Measurements from ENCODE around the gene KCNQ1OT1.

DNA sequence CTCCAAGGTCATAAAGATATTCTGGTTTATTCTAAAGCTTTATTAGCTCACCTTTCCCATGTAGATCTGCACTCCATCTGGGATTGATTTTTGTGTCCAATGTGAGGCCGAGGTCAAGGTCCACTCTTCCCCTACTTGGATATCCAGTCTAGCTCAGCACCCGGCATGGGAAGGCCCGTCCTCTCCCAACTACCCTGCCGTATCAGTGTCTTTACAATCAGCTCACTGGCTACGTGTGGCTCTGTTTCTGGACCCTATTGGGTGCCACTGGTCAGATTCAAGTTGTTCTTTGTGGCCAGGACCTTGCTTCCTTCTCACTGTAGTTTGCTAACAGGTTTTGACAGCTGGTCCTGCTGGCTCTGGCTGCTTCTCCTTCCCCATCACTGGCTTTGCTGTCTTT lies 30.9 kb downstream of the KCNQ1OT1 start:
- TF ChIP-seq FOXJ3 (CRISPR knock-in tag; IDR thresholded peaks at IDR 0.05; ENCODE audit: borderline replicate concordance) (no peak), NR1H2 (CRISPR knock-in tag; IDR thresholded peaks at IDR 0.05) (no peak), ETV6 (CRISPR knock-in tag; IDR thresholded peaks at IDR 0.05) (no peak), TEAD1 (CRISPR knock-in tag; IDR thresholded peaks at IDR 0.05) (no peak), IRF2 (CRISPR knock-in tag; IDR thresholded peaks at IDR 0.05; ENCODE audit: borderline replicate concordance, low read depth) (no peak), ZNF138 (CRISPR knock-in tag; conservative IDR thresholded peaks at IDR 0.05) (no peak), ZNF317 (CRISPR knock-in tag; IDR thresholded peaks at IDR 0.05; ENCODE audit: borderline replicate concordance, low read depth) (no peak), JUN (CRISPR knock-in tag; IDR thresholded peaks at IDR 0.05) (no peak)
- TF ChIP-seq, protein P1, sequence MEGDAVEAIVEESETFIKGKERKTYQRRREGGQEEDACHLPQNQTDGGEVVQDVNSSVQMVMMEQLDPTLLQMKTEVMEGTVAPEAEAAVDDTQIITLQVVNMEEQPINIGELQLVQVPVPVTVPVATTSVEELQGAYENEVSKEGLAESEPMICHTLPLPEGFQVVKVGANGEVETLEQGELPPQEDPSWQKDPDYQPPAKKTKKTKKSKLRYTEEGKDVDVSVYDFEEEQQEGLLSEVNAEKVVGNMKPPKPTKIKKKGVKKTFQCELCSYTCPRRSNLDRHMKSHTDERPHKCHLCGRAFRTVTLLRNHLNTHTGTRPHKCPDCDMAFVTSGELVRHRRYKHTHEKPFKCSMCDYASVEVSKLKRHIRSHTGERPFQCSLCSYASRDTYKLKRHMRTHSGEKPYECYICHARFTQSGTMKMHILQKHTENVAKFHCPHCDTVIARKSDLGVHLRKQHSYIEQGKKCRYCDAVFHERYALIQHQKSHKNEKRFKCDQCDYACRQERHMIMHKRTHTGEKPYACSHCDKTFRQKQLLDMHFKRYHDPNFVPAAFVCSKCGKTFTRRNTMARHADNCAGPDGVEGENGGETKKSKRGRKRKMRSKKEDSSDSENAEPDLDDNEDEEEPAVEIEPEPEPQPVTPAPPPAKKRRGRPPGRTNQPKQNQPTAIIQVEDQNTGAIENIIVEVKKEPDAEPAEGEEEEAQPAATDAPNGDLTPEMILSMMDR (IDR thresholded peaks at IDR 0.05), result no peak
- TF ChIP-seq, protein P2, sequence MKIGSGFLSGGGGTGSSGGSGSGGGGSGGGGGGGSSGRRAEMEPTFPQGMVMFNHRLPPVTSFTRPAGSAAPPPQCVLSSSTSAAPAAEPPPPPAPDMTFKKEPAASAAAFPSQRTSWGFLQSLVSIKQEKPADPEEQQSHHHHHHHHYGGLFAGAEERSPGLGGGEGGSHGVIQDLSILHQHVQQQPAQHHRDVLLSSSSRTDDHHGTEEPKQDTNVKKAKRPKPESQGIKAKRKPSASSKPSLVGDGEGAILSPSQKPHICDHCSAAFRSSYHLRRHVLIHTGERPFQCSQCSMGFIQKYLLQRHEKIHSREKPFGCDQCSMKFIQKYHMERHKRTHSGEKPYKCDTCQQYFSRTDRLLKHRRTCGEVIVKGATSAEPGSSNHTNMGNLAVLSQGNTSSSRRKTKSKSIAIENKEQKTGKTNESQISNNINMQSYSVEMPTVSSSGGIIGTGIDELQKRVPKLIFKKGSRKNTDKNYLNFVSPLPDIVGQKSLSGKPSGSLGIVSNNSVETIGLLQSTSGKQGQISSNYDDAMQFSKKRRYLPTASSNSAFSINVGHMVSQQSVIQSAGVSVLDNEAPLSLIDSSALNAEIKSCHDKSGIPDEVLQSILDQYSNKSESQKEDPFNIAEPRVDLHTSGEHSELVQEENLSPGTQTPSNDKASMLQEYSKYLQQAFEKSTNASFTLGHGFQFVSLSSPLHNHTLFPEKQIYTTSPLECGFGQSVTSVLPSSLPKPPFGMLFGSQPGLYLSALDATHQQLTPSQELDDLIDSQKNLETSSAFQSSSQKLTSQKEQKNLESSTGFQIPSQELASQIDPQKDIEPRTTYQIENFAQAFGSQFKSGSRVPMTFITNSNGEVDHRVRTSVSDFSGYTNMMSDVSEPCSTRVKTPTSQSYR (CRISPR knock-in tag; IDR thresholded peaks at IDR 0.05), result no peak
- TF ChIP-seq, protein P3, sequence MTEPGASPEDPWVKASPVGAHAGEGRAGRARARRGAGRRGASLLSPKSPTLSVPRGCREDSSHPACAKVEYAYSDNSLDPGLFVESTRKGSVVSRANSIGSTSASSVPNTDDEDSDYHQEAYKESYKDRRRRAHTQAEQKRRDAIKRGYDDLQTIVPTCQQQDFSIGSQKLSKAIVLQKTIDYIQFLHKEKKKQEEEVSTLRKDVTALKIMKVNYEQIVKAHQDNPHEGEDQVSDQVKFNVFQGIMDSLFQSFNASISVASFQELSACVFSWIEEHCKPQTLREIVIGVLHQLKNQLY (CRISPR knock-in tag; IDR thresholded peaks at IDR 0.05), result no peak
- TF ChIP-seq, protein P4, sequence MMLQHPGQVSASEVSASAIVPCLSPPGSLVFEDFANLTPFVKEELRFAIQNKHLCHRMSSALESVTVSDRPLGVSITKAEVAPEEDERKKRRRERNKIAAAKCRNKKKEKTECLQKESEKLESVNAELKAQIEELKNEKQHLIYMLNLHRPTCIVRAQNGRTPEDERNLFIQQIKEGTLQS (CRISPR knock-in tag; conservative IDR thresholded peaks at IDR 0.05), result no peak
- TF ChIP-seq, protein P5, sequence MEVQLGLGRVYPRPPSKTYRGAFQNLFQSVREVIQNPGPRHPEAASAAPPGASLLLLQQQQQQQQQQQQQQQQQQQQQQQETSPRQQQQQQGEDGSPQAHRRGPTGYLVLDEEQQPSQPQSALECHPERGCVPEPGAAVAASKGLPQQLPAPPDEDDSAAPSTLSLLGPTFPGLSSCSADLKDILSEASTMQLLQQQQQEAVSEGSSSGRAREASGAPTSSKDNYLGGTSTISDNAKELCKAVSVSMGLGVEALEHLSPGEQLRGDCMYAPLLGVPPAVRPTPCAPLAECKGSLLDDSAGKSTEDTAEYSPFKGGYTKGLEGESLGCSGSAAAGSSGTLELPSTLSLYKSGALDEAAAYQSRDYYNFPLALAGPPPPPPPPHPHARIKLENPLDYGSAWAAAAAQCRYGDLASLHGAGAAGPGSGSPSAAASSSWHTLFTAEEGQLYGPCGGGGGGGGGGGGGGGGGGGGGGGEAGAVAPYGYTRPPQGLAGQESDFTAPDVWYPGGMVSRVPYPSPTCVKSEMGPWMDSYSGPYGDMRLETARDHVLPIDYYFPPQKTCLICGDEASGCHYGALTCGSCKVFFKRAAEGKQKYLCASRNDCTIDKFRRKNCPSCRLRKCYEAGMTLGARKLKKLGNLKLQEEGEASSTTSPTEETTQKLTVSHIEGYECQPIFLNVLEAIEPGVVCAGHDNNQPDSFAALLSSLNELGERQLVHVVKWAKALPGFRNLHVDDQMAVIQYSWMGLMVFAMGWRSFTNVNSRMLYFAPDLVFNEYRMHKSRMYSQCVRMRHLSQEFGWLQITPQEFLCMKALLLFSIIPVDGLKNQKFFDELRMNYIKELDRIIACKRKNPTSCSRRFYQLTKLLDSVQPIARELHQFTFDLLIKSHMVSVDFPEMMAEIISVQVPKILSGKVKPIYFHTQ (CRISPR knock-in tag; IDR thresholded peaks at IDR 0.05), result no peak
